Measurements from ENCODE around the gene SCAPER.

GRCh38 chr15:76682833-76683232, 222.3 kb downstream of the SCAPER start:
- TF ChIP-seq, protein P1, sequence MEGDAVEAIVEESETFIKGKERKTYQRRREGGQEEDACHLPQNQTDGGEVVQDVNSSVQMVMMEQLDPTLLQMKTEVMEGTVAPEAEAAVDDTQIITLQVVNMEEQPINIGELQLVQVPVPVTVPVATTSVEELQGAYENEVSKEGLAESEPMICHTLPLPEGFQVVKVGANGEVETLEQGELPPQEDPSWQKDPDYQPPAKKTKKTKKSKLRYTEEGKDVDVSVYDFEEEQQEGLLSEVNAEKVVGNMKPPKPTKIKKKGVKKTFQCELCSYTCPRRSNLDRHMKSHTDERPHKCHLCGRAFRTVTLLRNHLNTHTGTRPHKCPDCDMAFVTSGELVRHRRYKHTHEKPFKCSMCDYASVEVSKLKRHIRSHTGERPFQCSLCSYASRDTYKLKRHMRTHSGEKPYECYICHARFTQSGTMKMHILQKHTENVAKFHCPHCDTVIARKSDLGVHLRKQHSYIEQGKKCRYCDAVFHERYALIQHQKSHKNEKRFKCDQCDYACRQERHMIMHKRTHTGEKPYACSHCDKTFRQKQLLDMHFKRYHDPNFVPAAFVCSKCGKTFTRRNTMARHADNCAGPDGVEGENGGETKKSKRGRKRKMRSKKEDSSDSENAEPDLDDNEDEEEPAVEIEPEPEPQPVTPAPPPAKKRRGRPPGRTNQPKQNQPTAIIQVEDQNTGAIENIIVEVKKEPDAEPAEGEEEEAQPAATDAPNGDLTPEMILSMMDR (conservative IDR thresholded peaks at IDR 0.05; ENCODE audit: low read length), result no peak
- no peak for TF ChIP-seq EZH2phosphoT487 (IDR thresholded peaks at IDR 0.05; ENCODE audit: borderline replicate concordance, low read depth, low read length)

Data from OCI-LY7 (cell line).